ENCODE measurements around the gene SLC1A6. TPM values are rescaled to one million over a fixed set of nuclear protein-coding genes. Genes with fewer than 3 reads are reported as not detected.

SLC1A6 gene
- polyA plus RNA-seq, 1 of the 3 experiments (the other 2 are of a cell fraction): not detected

GRCh38 chr19:14992780-14993179 is 13.1 kb upstream of the SLC1A6 start:
- ChIA-PET CTCF (interaction anchor here (1.0 kb wide), 1 partner anchor 32 kb away, joined by 3 read pairs; no protein-coding TSS in a partner anchor), POLR2A (no interaction called here)
- Histone ChIP-seq H3F3A (replicated peaks; ENCODE audit: insufficient read depth) (no peaks in the 10 kb centered on the region), H3K9ac (no peak overlapping the region), H2AFZ (ENCODE audit: low read depth) (no peak overlapping the region), H3K9me2 (no peaks in the 10 kb centered on the region), H3K27ac (ENCODE audit: low read depth in 2 of 2, low read length in 1 of 2) (no peak overlapping the region), H3K4me3 (ENCODE audit: low read depth in 2 of 2, low read length in 1 of 2) (no peak overlapping the region), H3K4me1 (ENCODE audit: control insufficient read depth in 1 of 2, insufficient read depth in 2 of 2, low read depth in 1 of 2, low read length in 1 of 2) (no peaks in the 10 kb centered on the region), H3K36me3 (replicated peaks in 1 of 2; ENCODE audit: control insufficient read depth in 1 of 2, insufficient read depth in 2 of 2, low read length in 1 of 2) (no peaks in the 10 kb centered on the region), H4K20me1 (ENCODE audit: insufficient read depth) (no peaks in the 10 kb centered on the region), H3K9me3 (no peaks in the 10 kb centered on the region), H3K79me2 (ENCODE audit: insufficient read depth) (no peaks in the 10 kb centered on the region), H3K27me3 (ENCODE audit: insufficient read depth) (no peaks in the 10 kb centered on the region; the same call in 1 of the 2 replicates), H3K4me2 (no peak overlapping the region)
- no peak for TF ChIP-seq RCOR1 (IDR thresholded peaks at IDR 0.05; ENCODE audit: low read length)
- no peak for TF ChIP-seq TAF1 (IDR thresholded peaks at IDR 0.05; ENCODE audit: borderline replicate concordance, low read depth, low read length)
- TF ChIP-seq TEAD4 (IDR thresholded peaks at IDR 0.05; ENCODE audit: borderline replicate concordance, insufficient read depth): no peak
- no peak for TF ChIP-seq FOSL2 (IDR thresholded peaks at IDR 0.05; ENCODE audit: borderline replicate concordance, low read depth)
- no peak for TF ChIP-seq RXRA (IDR thresholded peaks at IDR 0.05; ENCODE audit: borderline replicate concordance, low read depth)
- TF ChIP-seq SIN3A (IDR thresholded peaks at IDR 0.05; ENCODE audit: borderline replicate concordance, low read depth, low read length): no peak
- no peak for TF ChIP-seq GABPA (IDR thresholded peaks at IDR 0.05; ENCODE audit: low read depth)
- TF ChIP-seq MAX (IDR thresholded peaks at IDR 0.05; ENCODE audit: low read depth): no peak
- no peak for TF ChIP-seq USF1 (IDR thresholded peaks at IDR 0.05; ENCODE audit: borderline replicate concordance, low read depth)
- no peak for TF ChIP-seq MXI1 (IDR thresholded peaks at IDR 0.05; ENCODE audit: low read depth, low read length)
- TF ChIP-seq PBX3 (IDR thresholded peaks at IDR 0.05): no peak
- TF ChIP-seq FOXJ3 (CRISPR knock-in tag; IDR thresholded peaks at IDR 0.05): no peak
- no peak for TF ChIP-seq FOXM1 (IDR thresholded peaks at IDR 0.05; ENCODE audit: low read depth)
- no peak for TF ChIP-seq GATA2 (CRISPR knock-in tag; IDR thresholded peaks at IDR 0.05)
- no peak for TF ChIP-seq NFIC (IDR thresholded peaks at IDR 0.05; ENCODE audit: borderline replicate concordance)
- no peak for TF ChIP-seq ZBTB33 (IDR thresholded peaks at IDR 0.05; ENCODE audit: borderline replicate concordance, low read depth)
- no peak for TF ChIP-seq POLR2AphosphoS5 (IDR thresholded peaks at IDR 0.05; ENCODE audit: low read depth, low read length)
- no peak for TF ChIP-seq YY1 (IDR thresholded peaks at IDR 0.05; ENCODE audit: low read depth)
- 2% methylated on average over 11 of the region's 11 CpGs for WGBS (ENCODE audit: low lambda C conversion rate)
- no peak for DNase-seq

Data from SK-N-SH (cell line).